CD14-positive monocyte (primary cell): Measurements from ENCODE around the gene AURKB. TPM values are rescaled to one million over a fixed set of nuclear protein-coding genes. Genes with fewer than 3 reads are reported as not detected.

Experiments
- DNase-seq, 3 donors: peaks; one replicate each; pipeline ENCODE4 v3.0.0-alpha.2; 2011 to 2022
- H2AFZ ChIP-seq: 2 replicates; pipeline ENCODE4 v1.6.0; 2012; ENCODE audit warnings: mild to moderate bottlenecking, low read depth, low read length, inconsistent platforms; ENCODE audit not compliant: insufficient read depth, poor library complexity, severe bottlenecking
- H3K27ac ChIP-seq, 2 donors: 1 replicate in 1 of 2; 2 replicates in 1 of 2; pipeline ENCODE4 v1.5.1; 2012 to 2013; ENCODE audit warnings: low read length in 2 of 2, control low read depth in 1 of 2, inconsistent platforms in 1 of 2, low read depth in 1 of 2, mild to moderate bottlenecking in 1 of 2
- H3K27me3 ChIP-seq, 2 donors: one replicate each; pipeline versions ENCODE4 v1.6.0 to v1.6.1; 2011 to 2013; ENCODE audit warnings: low read length in 2 of 2; ENCODE audit not compliant: control insufficient read depth in 2 of 2, insufficient read depth in 2 of 2
- H3K36me3 ChIP-seq, 2 donors: replicated peaks in 1 of 2; 1 replicate in 1 of 2; 2 replicates in 1 of 2; pipeline versions ENCODE4 v1.5.1 to v1.6.1; 2012 to 2013; ENCODE audit warnings: low read length in 2 of 2, control low read depth in 1 of 2, inconsistent platforms in 1 of 2, mild to moderate bottlenecking in 1 of 2; ENCODE audit not compliant: insufficient read depth in 2 of 2, control insufficient read depth in 1 of 2
- H3K4me1 ChIP-seq, 2 donors: 1 replicate in 1 of 2; 2 replicates in 1 of 2; pipeline versions ENCODE4 v1.5.1 to v1.6.1; 2012 to 2013; ENCODE audit warnings: low read length in 2 of 2, control low read depth in 1 of 2, inconsistent platforms in 1 of 2, mild to moderate bottlenecking in 1 of 2, moderate library complexity in 1 of 2; ENCODE audit not compliant: insufficient read depth in 2 of 2, control insufficient read depth in 1 of 2
- H3K4me2 ChIP-seq: replicated peaks from 2 replicates; pipeline ENCODE3; 2012; ENCODE audit warnings: low read length, moderate library complexity, mild to moderate bottlenecking; ENCODE audit not compliant: poor library complexity, severe bottlenecking; ENCODE audit errors: extremely low read depth
- H3K4me3 ChIP-seq, 3 experiments: fragments of 200-600 bp in 1 of 3; sonication (generic) in 1 of 3; replicated peaks in 1 of 3; 1 replicate in 2 of 3; 2 replicates in 1 of 3; pipeline ENCODE4 v1.5.1; 2011 to 2013; ENCODE audit warnings: low read length in 3 of 3, mild to moderate bottlenecking in 3 of 3, control low read depth in 2 of 3, low read depth in 2 of 3, inconsistent platforms in 1 of 3, moderate library complexity in 1 of 3
- H3K79me2 ChIP-seq: 2 replicates; pipeline ENCODE4 v1.6.0; 2012; ENCODE audit warnings: mild to moderate bottlenecking, control low read depth, inconsistent platforms, low read length, moderate library complexity; ENCODE audit not compliant: insufficient read depth
- H3K9ac ChIP-seq: 2 replicates; pipeline ENCODE4 v1.6.0; 2017; ENCODE audit warnings: low read length, mild to moderate bottlenecking; ENCODE audit not compliant: insufficient read depth, poor library complexity, severe bottlenecking
- H3K9me3 ChIP-seq, 2 donors: replicated peaks in 1 of 2; 1 replicate in 1 of 2; 2 replicates in 1 of 2; pipeline versions ENCODE4 v1.5.1 to v1.6.1; 2012 to 2013; ENCODE audit warnings: low read length in 2 of 2, control low read depth in 1 of 2; ENCODE audit not compliant: control insufficient read depth in 1 of 2, insufficient read depth in 1 of 2
- H4K20me1 ChIP-seq: 2 replicates; pipeline ENCODE4 v1.6.0; 2012; ENCODE audit warnings: mild to moderate bottlenecking, low read length, control low read depth, moderate library complexity; ENCODE audit not compliant: insufficient read depth
- H3K27ac Mint-ChIP-seq, 7 donors: one replicate each; pipeline ENCODE4 v1.8.0; 2020; ENCODE audit warnings: mild to moderate bottlenecking in 7 of 7, mixed read lengths in 7 of 7, moderate library complexity in 6 of 7, inconsistent platforms in 2 of 7
- H3K27me3 Mint-ChIP-seq, 3 donors: one replicate each; pipeline ENCODE4 v1.8.0; 2021 to 2022; ENCODE audit warnings: low read depth in 3 of 3, mild to moderate bottlenecking in 3 of 3, mixed read lengths in 3 of 3, moderate library complexity in 3 of 3, inconsistent platforms in 1 of 3
- H3K36me3 Mint-ChIP-seq, 2 donors: one replicate each; pipeline ENCODE4 v1.8.0; 2020; ENCODE audit warnings: mixed read lengths in 2 of 2, inconsistent platforms in 1 of 2, mild to moderate bottlenecking in 1 of 2
- H3K4me1 Mint-ChIP-seq: one replicate; pipeline ENCODE4 v1.8.0; 2020; ENCODE audit warnings: mild to moderate bottlenecking, mixed read lengths
- H3K4me3 Mint-ChIP-seq, 2 donors: one replicate each; pipeline ENCODE4 v1.8.0; 2020; ENCODE audit warnings: mild to moderate bottlenecking in 2 of 2, mixed read lengths in 2 of 2, moderate library complexity in 1 of 2
- H3K9me3 Mint-ChIP-seq, 7 donors: one replicate each; pipeline ENCODE4 v1.8.0; 2020 to 2022; ENCODE audit warnings: mixed read lengths in 7 of 7, mild to moderate bottlenecking in 6 of 7, moderate library complexity in 6 of 7, inconsistent platforms in 2 of 7
- WGBS: methylation state at CpG from one replicate; pipeline ENCODE4 v1.1.5; 2013; ENCODE audit warnings: missing lambda C conversion rate; ENCODE audit not compliant: insufficient coverage; 5-methylcytosine and 5-hydroxymethylcytosine counted together
- intact Hi-C, 2 donors: fragments of 100-400 bp; cut with micrococcal nuclease; formaldehyde crosslinking; loops; one replicate each; pipeline versions ENCODE4 v1.15.0 to v1.15.1; 2023
- polyA plus RNA-seq, 3 donors: library from polyadenylated mRNA; depleted of rRNA in 1 of 3; unstranded in 2 of 3; stranded (reverse) in 1 of 3; fragments of 300-500 nt in 2 of 3; fragments of >200 nt in 1 of 3; fragmentation: Illumina TruSeq in 2 of 3; gene quantifications; 1 replicate in 2 of 3; 2 replicates in 1 of 3; pipeline ENCODE4 v1.2.3, GENCODE V29; 2012 to 2021
- TF ChIP-seq, protein P1 (sequence below): fragments of 200-600 bp; IDR thresholded peaks from one replicate; pipeline ENCODE4 v1.8.0; 2022; ENCODE audit warnings: antibody characterized with exemption, mild to moderate bottlenecking

Gene AURKB
- polyA plus RNA-seq, 3 donors = 0.38 to 4.2 (median 0.79) TPM

- Histone ChIP-seq H3K36me3 (no peaks in the 10 kb centered on the region), H4K20me1 (peaks cover 28% of the 10 kb centered on the region), H3K4me3 (peak overlapping the region; percentile 51 to 90 (median 63)), H3K9me3 (no peaks in the 10 kb centered on the region), H3K27me3 (no peaks in the 10 kb centered on the region), H3K79me2 (peaks cover 23% of the 10 kb centered on the region), H3K4me2 (peak overlapping the region; percentile 96), H3K9ac (no peak overlapping the region), H2AFZ (no peak overlapping the region), H3K4me1 (peaks cover 62 to 73% of the 10 kb centered on the region in 2 donors), H3K27ac (peak overlapping the region; percentile 46 to 61)
- TF ChIP-seq, protein P1, sequence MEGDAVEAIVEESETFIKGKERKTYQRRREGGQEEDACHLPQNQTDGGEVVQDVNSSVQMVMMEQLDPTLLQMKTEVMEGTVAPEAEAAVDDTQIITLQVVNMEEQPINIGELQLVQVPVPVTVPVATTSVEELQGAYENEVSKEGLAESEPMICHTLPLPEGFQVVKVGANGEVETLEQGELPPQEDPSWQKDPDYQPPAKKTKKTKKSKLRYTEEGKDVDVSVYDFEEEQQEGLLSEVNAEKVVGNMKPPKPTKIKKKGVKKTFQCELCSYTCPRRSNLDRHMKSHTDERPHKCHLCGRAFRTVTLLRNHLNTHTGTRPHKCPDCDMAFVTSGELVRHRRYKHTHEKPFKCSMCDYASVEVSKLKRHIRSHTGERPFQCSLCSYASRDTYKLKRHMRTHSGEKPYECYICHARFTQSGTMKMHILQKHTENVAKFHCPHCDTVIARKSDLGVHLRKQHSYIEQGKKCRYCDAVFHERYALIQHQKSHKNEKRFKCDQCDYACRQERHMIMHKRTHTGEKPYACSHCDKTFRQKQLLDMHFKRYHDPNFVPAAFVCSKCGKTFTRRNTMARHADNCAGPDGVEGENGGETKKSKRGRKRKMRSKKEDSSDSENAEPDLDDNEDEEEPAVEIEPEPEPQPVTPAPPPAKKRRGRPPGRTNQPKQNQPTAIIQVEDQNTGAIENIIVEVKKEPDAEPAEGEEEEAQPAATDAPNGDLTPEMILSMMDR = no peak
- H3K36me3 Mint-ChIP-seq = no peaks in the 10 kb centered on the region
- WGBS = 1% methylated on average over 19 of the region's 25 CpGs
- H3K4me3 Mint-ChIP-seq = no peak overlapping the region
- H3K4me1 Mint-ChIP-seq = peaks cover 13% of the 10 kb centered on the region
- H3K27me3 Mint-ChIP-seq = peaks cover 2 to 8% (median 4%) of the 10 kb centered on the region in 3 donors
- no peak overlapping the region for H3K27ac Mint-ChIP-seq
- peak; percentile 87 to 94 (median 92) for DNase-seq
- intact Hi-C loops = loop anchor here (2.0 to 10.0 kb wide), 5 partner anchors 33 to 69 kb away; partner anchors contain the start of genes ALOXE3 (in 1 of the 2), CTC1 (in 1 of the 2), HES7 (in 1 of the 2) and PER1 (in 1 of the 2)
- H3K9me3 Mint-ChIP-seq = peaks cover 0 to 3% (median 0%) of the 10 kb centered on the region in 7 donors
Measured at GRCh38 chr17:8187517-8188262, 22.7 kb downstream of the AURKB start.

- peak; percentile 81 to 87 (median 83) for DNase-seq
- H3K27me3 Mint-ChIP-seq = peaks cover 5 to 10% (median 8%) of the 10 kb centered on the region in 3 donors
- peak overlapping the region; percentile 46 to 61 for H3K27ac ChIP-seq
- TF ChIP-seq, protein P1 = peak; percentile 24
- intact Hi-C loops = loop anchor here (2.0 to 10.0 kb wide), 5 partner anchors 34 to 68 kb away; partner anchors contain the start of genes ALOXE3 (in 1 of the 2), CTC1 (in 1 of the 2), HES7 (in 1 of the 2) and PER1 (in 1 of the 2)
- 0% methylated on average over 32 of the region's 32 CpGs for WGBS
- H3K9ac ChIP-seq = peak overlapping the region; percentile 52
- H3K4me3 ChIP-seq = peak overlapping the region; percentile 51 to 90 (median 63)
- peaks cover 55 to 65% of the 10 kb centered on the region in 2 donors for H3K4me1 ChIP-seq
- peak overlapping the region; percentile 79 for H2AFZ ChIP-seq
- H3K4me2 ChIP-seq = peak overlapping the region; percentile 96
- peaks cover 23% of the 10 kb centered on the region for H3K79me2 ChIP-seq
- H3K9me3 ChIP-seq = no peaks in the 10 kb centered on the region
- peaks cover 28% of the 10 kb centered on the region for H4K20me1 ChIP-seq
- H3K27me3 ChIP-seq = no peaks in the 10 kb centered on the region
- peaks cover 0 to 3% (median 0%) of the 10 kb centered on the region in 7 donors for H3K9me3 Mint-ChIP-seq
- H3K36me3 Mint-ChIP-seq = no peaks in the 10 kb centered on the region
- peaks cover 13% of the 10 kb centered on the region for H3K4me1 Mint-ChIP-seq
- H3K4me3 Mint-ChIP-seq = no peak overlapping the region
- H3K27ac Mint-ChIP-seq = no peak overlapping the region
- H3K36me3 ChIP-seq = no peaks in the 10 kb centered on the region
Measured at GRCh38 chr17:8186787-8187516, 23.4 kb downstream of the AURKB start.
